SK-N-SH (cell line): ENCODE data around the gene KCNA10. TPM values are rescaled to one million over a fixed set of nuclear protein-coding genes. Genes with fewer than 3 reads are reported as not detected.

Source experiments
- CTCF ChIA-PET: fragments of 300-600, 350-600 bp; formaldehyde crosslinking; extraction: SDS; loops from one replicate; lab custom pipeline; 2021; lab: Yijun Ruan, JAX
- POLR2A ChIA-PET: fragments of 350-600 bp; sonication (Branson Sonifier 250); formaldehyde crosslinking; extraction: SDS; loops from one replicate; lab custom pipeline; 2020; ENCODE audit warnings: antibody characterized with exemption, inconsistent platforms; lab: Yijun Ruan, JAX
- DNase-seq: peaks from one replicate; pipeline ENCODE4 v3.0.0; 2012
- H2AFZ ChIP-seq: fragments of 200-600 bp; sonication (generic); 2 replicates; pipeline ENCODE4 v1.8.1; 2016; ENCODE audit warnings: antibody characterized with exemption, mild to moderate bottlenecking, low read depth
- H3F3A ChIP-seq: fragments of 200-600 bp; sonication (generic); replicated peaks from 2 replicates; pipeline ENCODE3; 2016; ENCODE audit warnings: antibody characterized with exemption, mild to moderate bottlenecking; ENCODE audit not compliant: insufficient read depth
- H3K27ac ChIP-seq, 2 experiments: fragments of 200-500 bp in 1 of 2; fragments of 200-600 bp in 1 of 2; sonication (Bioruptor generic) in 1 of 2; sonication (generic), shearing (Covaris generic) in 1 of 2; 2 replicates each; pipeline versions ENCODE4 v1.5.1 to v1.6.1; 2014 to 2016; ENCODE audit warnings: low read depth in 2 of 2, inconsistent platforms in 1 of 2, low read length in 1 of 2, mild to moderate bottlenecking in 1 of 2, mixed read lengths in 1 of 2
- H3K27me3 ChIP-seq: fragments of 200-600 bp; sonication (generic), shearing (Covaris generic); 2 replicates; pipeline ENCODE4 v1.6.1; 2016; ENCODE audit warnings: mixed run types; ENCODE audit not compliant: insufficient read depth
- H3K36me3 ChIP-seq, 2 experiments: fragments of 200-500 bp in 1 of 2; fragments of 200-600 bp in 1 of 2; sonication (Bioruptor generic) in 1 of 2; sonication (generic) in 1 of 2; replicated peaks in 1 of 2; 2 replicates each; pipeline versions ENCODE3 to v1.5.1; 2014 to 2016; ENCODE audit warnings: low read length in 1 of 2, mild to moderate bottlenecking in 1 of 2; ENCODE audit not compliant: insufficient read depth in 2 of 2, control insufficient read depth in 1 of 2
- H3K4me1 ChIP-seq, 2 experiments: fragments of 200-500 bp in 1 of 2; fragments of 200-600 bp in 1 of 2; sonication (Bioruptor generic) in 1 of 2; sonication (generic), shearing (Covaris generic) in 1 of 2; 2 replicates each; pipeline versions ENCODE4 v1.5.1 to v1.6.1; 2014 to 2016; ENCODE audit warnings: low read depth in 1 of 2, low read length in 1 of 2, mixed run types in 1 of 2; ENCODE audit not compliant: insufficient read depth in 2 of 2, control insufficient read depth in 1 of 2
- H3K4me2 ChIP-seq: fragments of 200-600 bp; sonication (generic), shearing (Covaris generic); 2 replicates; pipeline ENCODE4 v1.6.1; 2017; ENCODE audit warnings: mixed run types
- H3K4me3 ChIP-seq, 2 experiments: fragments of 200-500 bp in 1 of 2; fragments of 200-600 bp in 1 of 2; sonication (Bioruptor generic) in 1 of 2; sonication (generic), shearing (Covaris generic) in 1 of 2; 2 replicates each; pipeline versions ENCODE4 v1.5.1 to v1.8.1; 2014 to 2016; ENCODE audit warnings: low read depth in 2 of 2, inconsistent platforms in 1 of 2, low read length in 1 of 2, mild to moderate bottlenecking in 1 of 2, mixed read lengths in 1 of 2, moderate library complexity in 1 of 2
- H3K79me2 ChIP-seq: fragments of 200-600 bp; sonication (generic); 2 replicates; pipeline ENCODE4 v1.8.1; 2017; ENCODE audit warnings: mild to moderate bottlenecking; ENCODE audit not compliant: insufficient read depth
- H3K9ac ChIP-seq: fragments of 200-600 bp; sonication (generic); 2 replicates; pipeline ENCODE4 v1.6.1; 2017; ENCODE audit warnings: mixed run types
- H3K9me2 ChIP-seq: fragments of 200-600 bp; sonication (generic); 2 replicates; pipeline ENCODE4 v1.6.1; 2017; ENCODE audit warnings: mixed run types
- H3K9me3 ChIP-seq: fragments of 200-600 bp; sonication (generic); 2 replicates; pipeline ENCODE4 v1.6.1; 2017; ENCODE audit warnings: mixed run types, mild to moderate bottlenecking, moderate library complexity
- H4K20me1 ChIP-seq: fragments of 200-600 bp; sonication (generic); 2 replicates; pipeline ENCODE4 v1.6.1; 2017; ENCODE audit warnings: mild to moderate bottlenecking, mixed run types; ENCODE audit not compliant: insufficient read depth
- FOXM1 ChIP-seq: IDR thresholded peaks from 2 replicates; pipeline ENCODE4 v1.4.0; 2012; ENCODE audit warnings: low read depth, mild to moderate bottlenecking
- GABPA ChIP-seq: IDR thresholded peaks from 2 replicates; pipeline ENCODE4 v1.4.0; 2012; ENCODE audit warnings: low read depth, mild to moderate bottlenecking
- GATA2 ChIP-seq: sonication (generic); formaldehyde crosslinking; IDR thresholded peaks from 2 replicates; pipeline ENCODE4 v1.5.0; 2020; ENCODE audit warnings: mild to moderate bottlenecking, missing genetic modification reagents
- IRF3 ChIP-seq: fragments of 150-350 bp; IDR thresholded peaks from 2 replicates; pipeline ENCODE4 v1.6.1; 2016; ENCODE audit warnings: mild to moderate bottlenecking, low read depth, low read length
- JUND ChIP-seq: IDR thresholded peaks from 2 replicates; pipeline ENCODE4 v1.4.0; 2012
- MAX ChIP-seq: IDR thresholded peaks from 2 replicates; pipeline ENCODE4 v1.4.0; 2012; ENCODE audit warnings: low read depth
- MEF2A ChIP-seq: IDR thresholded peaks from 2 replicates; pipeline ENCODE4 v1.4.0; 2012; ENCODE audit warnings: low read depth, borderline replicate concordance
- MXI1 ChIP-seq: IDR thresholded peaks from 2 replicates; pipeline ENCODE4 v1.6.1; 2012; ENCODE audit warnings: mild to moderate bottlenecking, low read depth, low read length, improper control_type of control experiment
- NFIC ChIP-seq: IDR thresholded peaks from 2 replicates; pipeline ENCODE4 v1.4.0; 2012; ENCODE audit warnings: borderline replicate concordance
- POLR2AphosphoS5 ChIP-seq: IDR thresholded peaks from 2 replicates; pipeline ENCODE4 v1.6.1; 2012; ENCODE audit warnings: low read depth, low read length
- RCOR1 ChIP-seq: fragments of 150-350 bp; IDR thresholded peaks from 2 replicates; pipeline ENCODE4 v1.6.1; 2017; ENCODE audit warnings: antibody characterized with exemption, low read length
- TAF1 ChIP-seq: IDR thresholded peaks from 2 replicates; pipeline ENCODE4 v1.6.1; 2012; ENCODE audit warnings: low read depth, mild to moderate bottlenecking, low read length, moderate library complexity, borderline replicate concordance
- TCF12 ChIP-seq: IDR thresholded peaks from 2 replicates; pipeline ENCODE4 v1.4.0; 2012
- USF1 ChIP-seq: IDR thresholded peaks from 2 replicates; pipeline ENCODE4 v1.4.0; 2012; ENCODE audit warnings: low read depth, borderline replicate concordance
- ZBTB33 ChIP-seq: IDR thresholded peaks from 2 replicates; pipeline ENCODE4 v1.4.0; 2012; ENCODE audit warnings: low read depth, borderline replicate concordance
- WGBS: methylation state at CpG from one replicate; pipeline ENCODE4 v1.1.6; 2017; ENCODE audit warnings: low lambda C conversion rate; 5-methylcytosine and 5-hydroxymethylcytosine counted together
- polyA plus RNA-seq, 3 experiments: library from polyadenylated mRNA; depleted of rRNA; stranded (reverse); fragments of >200 nt; gene quantifications; 2 replicates each; pipeline ENCODE4 v1.2.3, GENCODE V29; 2012

The KCNA10 gene
- polyA plus RNA-seq, 1 of the 3 experiments (the other 2 are of a cell fraction): not detected

- TF ChIP-seq JUND (no peak), USF1 (no peak), TAF1 (no peak)
Observed at GRCh38 chr1:110508028-110508940, 10.7 kb downstream of the KCNA10 start (continued).

- Histone ChIP-seq H3K4me2 (no peak overlapping the region), H2AFZ (no peak overlapping the region), H3K9me2 (no peaks in the 10 kb centered on the region), H3K4me3 (no peak overlapping the region), H3K79me2 (no peaks in the 10 kb centered on the region), H3K9me3 (no peaks in the 10 kb centered on the region)
- ChIA-PET POLR2A (no interaction called here), CTCF (interaction anchor here (9.4 kb wide), 1 partner anchor 11 kb away, joined by 69 read pairs; no protein-coding TSS in a partner anchor)
- 52% methylated on average over 4 of the region's 4 CpGs for WGBS
- no peak for TF ChIP-seq NFIC
- TF ChIP-seq GABPA: no peak
- TF ChIP-seq GATA2 (CRISPR knock-in tag): no peak
- no peak for TF ChIP-seq MEF2A
- TF ChIP-seq FOXM1: no peak
- no peak for TF ChIP-seq IRF3
- TF ChIP-seq RCOR1: no peak
- no peak for TF ChIP-seq MXI1
- TF ChIP-seq TCF12: no peak
- TF ChIP-seq POLR2AphosphoS5: no peak
- no peak for TF ChIP-seq ZBTB33
- no peak for TF ChIP-seq MAX
- TF ChIP-seq, all 33 proteins: peak for 0
- no peaks in the 10 kb centered on the region; the same call in 1 of the 2 replicates for H3K27me3 ChIP-seq
- DNase-seq: no peak
- peaks cover 0 to 4% of the 10 kb centered on the region in 2 experiments; a peak in 1 of 4 replicates for H3K4me1 ChIP-seq
- no peak overlapping the region for H3K27ac ChIP-seq
- H4K20me1 ChIP-seq: no peaks in the 10 kb centered on the region
- no peak overlapping the region for H3K9ac ChIP-seq
- no peaks in the 10 kb centered on the region for H3K36me3 ChIP-seq
- no peaks in the 10 kb centered on the region for H3F3A ChIP-seq
Observed at GRCh38 chr1:110506541-110506940, 12.4 kb downstream of the KCNA10 start.
